HUES6 (cell line): ENCODE data around the gene NOL6.
"Not testable (repeated sequence)": the region's sequence is repeated elsewhere in the genome, so short reads cannot be mapped to it uniquely, and the experiment has no call there.

Experiments
- H3K27ac ChIP-seq: 2 replicates; pipeline ENCODE4 v1.7.0; 2013; ENCODE audit warnings: low read depth, mild to moderate bottlenecking, low read length, inconsistent platforms
- H3K27me3 ChIP-seq: 2 replicates; pipeline ENCODE4 v1.6.1; 2013; ENCODE audit warnings: low read length; ENCODE audit not compliant: control insufficient read depth, insufficient read depth
- H3K36me3 ChIP-seq: 2 replicates; pipeline ENCODE4 v1.6.1; 2013; ENCODE audit warnings: low read length; ENCODE audit not compliant: control insufficient read depth, insufficient read depth
- H3K4me1 ChIP-seq: 2 replicates; pipeline ENCODE4 v1.6.1; 2013; ENCODE audit warnings: low read length; ENCODE audit not compliant: control insufficient read depth, insufficient read depth
- H3K4me3 ChIP-seq: 2 replicates; pipeline ENCODE4 v1.5.1; 2013; ENCODE audit warnings: low read depth, low read length
- H3K9ac ChIP-seq: one replicate; pipeline ENCODE4 v1.6.1; 2013; ENCODE audit warnings: mild to moderate bottlenecking, low read length
- H3K9me3 ChIP-seq: 2 replicates; pipeline ENCODE4 v1.6.1; 2013; ENCODE audit warnings: low read depth, low read length; ENCODE audit not compliant: control insufficient read depth, insufficient read depth

The NOL6 gene

DNA sequence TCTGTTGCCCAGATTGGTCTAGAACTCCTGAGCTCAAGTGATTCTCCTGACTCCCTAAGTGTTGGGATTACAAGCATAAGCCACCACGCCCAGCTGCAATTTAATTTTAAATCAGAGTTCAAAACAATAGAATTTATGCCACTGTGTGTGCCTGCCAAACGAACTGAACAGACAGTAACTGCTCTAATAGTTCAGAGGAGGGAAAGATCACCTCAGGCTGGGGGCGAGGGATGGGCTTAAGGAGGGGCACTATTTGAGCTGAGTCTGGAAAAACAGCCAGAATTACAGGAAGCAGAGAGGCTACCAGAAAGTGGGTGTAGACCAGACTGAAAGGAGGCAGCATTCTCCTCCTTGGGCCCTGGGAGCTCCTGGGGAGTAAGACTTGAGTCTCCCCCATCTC, 12.2 kb downstream of the NOL6 start:
- no peak overlapping the region for H3K4me3 ChIP-seq

DNA sequence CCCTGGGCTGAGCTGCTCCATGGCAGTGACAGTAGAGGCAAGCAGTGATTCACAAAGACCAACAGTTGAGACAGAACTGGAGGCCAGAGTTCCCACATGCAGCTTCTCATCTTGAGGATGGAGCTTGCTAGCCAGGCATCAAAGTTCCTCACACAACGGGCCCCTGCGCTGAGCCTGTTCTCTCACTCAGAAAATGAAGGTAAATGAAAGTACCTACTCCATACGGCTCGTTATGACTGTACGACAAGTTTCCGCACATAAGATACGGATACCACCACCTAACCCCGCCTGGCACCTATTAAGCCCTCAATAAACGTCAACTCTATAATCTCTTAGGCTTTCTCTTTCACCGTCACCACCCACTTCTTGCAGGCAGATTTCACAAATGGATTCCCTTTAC, 12.9 kb downstream of the NOL6 start:
- no peak overlapping the region for H3K27ac ChIP-seq
- no peaks in the 10 kb centered on the region for H3K4me1 ChIP-seq
- H3K9me3 ChIP-seq = no peaks in the 10 kb centered on the region
- H3K36me3 ChIP-seq = peaks cover 55% of the 10 kb centered on the region
- no peak overlapping the region for H3K9ac ChIP-seq
- H3K4me3 ChIP-seq = no peak overlapping the region
- no peaks in the 10 kb centered on the region for H3K27me3 ChIP-seq

More for the DNA sequence above, 12.2 kb downstream of the NOL6 start:
- H3K9me3 ChIP-seq = no peaks in the 10 kb centered on the region
- no peak overlapping the region for H3K9ac ChIP-seq
- H3K4me1 ChIP-seq = no peaks in the 10 kb centered on the region
- H3K27ac ChIP-seq = no peak overlapping the region
- H3K27me3 ChIP-seq = no peaks in the 10 kb centered on the region
- peaks cover 61% of the 10 kb centered on the region for H3K36me3 ChIP-seq

DNA sequence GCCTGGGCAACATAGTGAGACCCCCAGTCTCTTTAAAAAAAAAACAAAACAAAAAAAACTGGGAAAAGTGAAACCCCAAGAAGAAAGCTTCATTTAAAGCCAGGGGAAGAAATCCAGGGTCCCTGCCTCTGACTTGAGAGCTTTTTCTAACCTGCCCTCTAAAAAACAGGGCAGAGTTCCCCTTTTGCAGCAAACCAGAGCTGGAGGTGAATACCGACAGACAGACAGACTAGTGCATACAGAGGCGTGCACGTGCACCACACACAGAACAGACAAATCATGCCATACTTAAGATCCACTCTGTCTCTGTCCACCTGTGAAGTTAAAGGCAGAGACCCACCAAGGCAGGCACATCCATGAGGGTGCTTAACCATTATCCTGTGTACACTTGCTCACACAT, 14.6 kb downstream of the NOL6 start:
- Histone ChIP-seq H3K36me3 (peaks cover 38% of the 10 kb centered on the region), H3K27ac (no peak overlapping the region), H3K4me1 (no peaks in the 10 kb centered on the region), H3K9ac (no peak overlapping the region), H3K9me3 (no peaks in the 10 kb centered on the region), H3K27me3 (no peaks in the 10 kb centered on the region), H3K4me3 (no peak overlapping the region)

DNA sequence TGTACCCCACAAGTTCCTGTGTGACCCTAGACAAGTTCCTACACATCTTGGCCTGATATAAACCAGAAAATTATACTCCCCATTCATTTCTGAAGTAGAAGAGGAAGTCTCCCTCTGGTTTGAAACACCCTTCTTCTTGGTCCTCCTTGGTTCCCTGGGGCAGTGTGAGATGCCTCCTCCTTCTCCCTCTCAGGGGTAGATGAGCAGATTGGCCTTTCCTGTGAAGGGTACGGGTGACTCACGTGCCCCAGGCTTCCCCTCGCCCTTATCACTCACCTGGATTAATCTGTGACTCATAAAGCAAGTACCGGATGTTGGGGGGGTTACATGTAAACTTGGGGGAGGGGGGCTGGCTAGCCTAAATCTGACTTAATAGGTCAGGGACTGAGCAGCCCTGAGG, 15.3 kb downstream of the NOL6 start:
- H3K36me3 ChIP-seq = peaks cover 31% of the 10 kb centered on the region
- peaks cover 1% of the 10 kb centered on the region; the same call in 1 of the 2 replicates for H3K4me1 ChIP-seq
- H3K27ac ChIP-seq = no peak overlapping the region
- H3K4me3 ChIP-seq = no peak overlapping the region
- H3K27me3 ChIP-seq = no peaks in the 10 kb centered on the region
- no peak overlapping the region for H3K9ac ChIP-seq
- no peaks in the 10 kb centered on the region for H3K9me3 ChIP-seq

DNA sequence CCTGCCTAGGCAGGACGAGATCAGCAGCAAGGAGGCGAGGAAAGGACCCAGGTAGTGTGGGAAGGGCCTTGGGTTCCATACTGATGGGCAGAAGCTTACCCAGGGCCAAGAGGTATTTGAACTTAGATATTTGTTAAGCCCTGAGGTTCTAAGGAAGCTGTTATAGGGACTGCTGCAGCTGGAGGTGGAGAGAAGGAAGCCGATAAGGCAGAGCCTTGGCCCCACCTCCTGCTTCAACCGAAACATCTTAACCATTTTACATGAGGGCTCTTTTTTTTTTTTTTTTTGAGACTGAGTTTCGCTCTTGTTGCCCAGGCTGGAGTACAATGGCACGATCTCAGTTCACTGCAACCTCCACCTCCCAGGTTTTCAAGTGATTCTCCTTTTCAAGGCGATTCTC, 17.8 kb downstream of the NOL6 start:
- H3K9me3 ChIP-seq = no peaks in the 10 kb centered on the region
- H3K9ac ChIP-seq = no peak overlapping the region
- H3K27ac ChIP-seq = no peak overlapping the region
- no peaks in the 10 kb centered on the region for H3K27me3 ChIP-seq
- H3K36me3 ChIP-seq = peaks cover 6% of the 10 kb centered on the region
- peaks cover 11% of the 10 kb centered on the region for H3K4me1 ChIP-seq
- no peak overlapping the region for H3K4me3 ChIP-seq

DNA sequence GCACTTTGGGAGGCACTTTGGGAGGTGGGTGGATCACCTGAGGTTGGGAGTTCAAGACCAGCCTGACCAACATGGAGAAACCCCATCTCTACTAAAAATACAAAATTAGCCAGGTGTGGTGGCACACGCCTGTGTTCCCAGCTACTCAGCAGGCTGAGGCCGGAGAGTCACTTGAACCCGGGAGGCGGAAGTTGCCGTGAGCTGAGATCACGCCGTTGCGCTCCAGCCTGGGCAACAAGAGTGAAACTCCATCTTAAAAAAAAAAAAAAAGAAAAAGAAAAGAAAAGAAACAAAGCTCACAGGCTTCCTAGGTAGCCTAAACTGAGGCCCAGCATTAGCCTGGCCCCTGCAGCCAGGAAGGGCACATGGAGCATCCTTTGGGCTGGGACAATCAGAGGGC, 18.3 kb downstream of the NOL6 start:
- H3K27me3 ChIP-seq, H3K27ac ChIP-seq, H3K9ac ChIP-seq, H3K9me3 ChIP-seq, H3K36me3 ChIP-seq, H3K4me3 ChIP-seq: not testable (repeated sequence)
- H3K4me1 ChIP-seq = peaks cover 11% of the 10 kb centered on the region

DNA sequence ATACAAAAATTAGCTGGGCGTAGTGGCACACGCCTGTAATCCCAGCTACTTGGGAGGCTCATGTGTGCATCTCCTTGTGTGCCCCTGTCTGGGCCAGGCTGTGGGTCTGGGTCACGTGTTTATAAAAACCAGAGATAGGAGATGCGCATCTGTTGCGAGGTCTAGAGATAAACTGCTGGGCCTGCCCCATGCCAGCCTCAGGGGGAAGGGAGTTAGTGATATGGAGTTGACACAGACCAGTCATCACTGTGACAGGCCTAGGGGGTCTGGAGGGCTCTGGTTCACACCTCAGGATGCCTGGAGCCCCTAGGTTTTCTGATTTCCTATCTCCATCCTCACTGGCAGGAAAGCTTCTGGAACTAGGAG, 19.1 kb downstream of the NOL6 start:
- not testable (repeated sequence) for H3K9ac ChIP-seq, H3K27ac ChIP-seq, H3K27me3 ChIP-seq, H3K36me3 ChIP-seq, H3K4me3 ChIP-seq, H3K9me3 ChIP-seq
- H3K4me1 ChIP-seq = peaks cover 11% of the 10 kb centered on the region

DNA sequence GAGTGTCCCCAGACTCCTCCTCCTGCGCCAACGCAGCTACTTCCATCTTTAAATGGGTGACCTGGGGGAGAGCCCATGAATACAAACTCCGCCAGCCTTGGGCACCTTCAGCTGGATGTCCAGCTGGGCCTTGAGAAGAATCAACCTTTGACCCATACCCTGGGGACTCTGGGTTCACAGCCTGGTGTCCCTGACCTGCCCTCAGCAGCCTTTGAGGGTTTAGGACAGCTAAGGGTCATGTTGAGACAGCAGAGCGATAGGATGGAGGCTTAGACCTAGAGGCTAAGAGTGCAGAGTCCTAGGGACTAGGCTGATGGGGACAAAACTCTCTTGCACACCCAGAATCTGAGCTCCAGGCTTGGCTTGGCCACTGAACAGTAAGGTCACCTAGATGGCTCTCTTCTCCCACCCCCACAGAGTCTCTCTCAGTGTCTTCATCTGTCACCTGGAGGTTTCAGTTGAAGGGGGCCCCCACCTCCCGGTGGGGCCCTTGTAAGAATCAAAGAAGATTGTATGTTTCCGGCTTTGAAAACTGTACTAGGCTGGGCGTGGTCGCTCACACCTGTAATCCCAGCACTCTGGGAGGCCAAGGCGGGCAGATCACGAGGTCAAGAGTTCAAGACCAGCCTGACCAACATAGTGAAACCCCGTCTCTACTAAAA, 19.6 kb downstream of the NOL6 start:
- no peak overlapping the region for H3K9ac ChIP-seq
- no peaks in the 10 kb centered on the region for H3K27me3 ChIP-seq
- H3K4me1 ChIP-seq = peaks cover 11% of the 10 kb centered on the region
- no peak overlapping the region for H3K27ac ChIP-seq
- H3K36me3 ChIP-seq = no peaks in the 10 kb centered on the region
- H3K9me3 ChIP-seq = no peaks in the 10 kb centered on the region
- H3K4me3 ChIP-seq = no peak overlapping the region

DNA sequence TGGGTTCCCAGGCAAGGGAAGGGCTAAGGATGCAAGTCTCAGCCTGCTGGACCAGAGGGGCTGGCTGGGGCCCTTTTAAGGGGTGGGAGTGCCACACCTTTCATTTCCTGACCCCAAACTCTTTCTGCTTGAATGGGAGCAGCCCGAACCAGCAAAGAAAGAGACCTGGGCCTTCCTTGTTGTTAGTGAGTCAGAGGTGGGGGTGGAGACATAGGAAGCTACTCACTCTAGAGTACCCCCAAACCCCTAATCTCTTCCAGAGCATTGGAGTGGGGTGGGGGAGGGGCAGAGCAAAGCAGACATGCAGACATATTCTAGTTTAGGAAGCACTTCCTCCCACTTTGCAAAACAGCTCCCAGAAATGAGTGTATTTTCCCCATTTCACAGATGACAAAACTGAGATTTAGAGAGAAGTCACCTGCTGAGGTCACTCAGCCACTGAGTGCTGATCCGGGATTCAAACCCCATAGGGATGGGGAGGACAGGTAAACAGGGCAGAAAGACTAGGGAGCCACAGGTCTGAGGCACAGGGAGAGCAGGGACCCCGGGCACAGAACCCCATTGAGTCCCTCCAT, 20.4 kb downstream of the NOL6 start:
- H3K4me3 ChIP-seq = no peak overlapping the region
- H3K4me1 ChIP-seq = peaks cover 11% of the 10 kb centered on the region
- H3K27ac ChIP-seq = no peak overlapping the region
- peaks cover 7% of the 10 kb centered on the region; the same call in 1 of the 2 replicates for H3K27me3 ChIP-seq
- no peak overlapping the region for H3K9ac ChIP-seq
- H3K9me3 ChIP-seq = no peaks in the 10 kb centered on the region
- no peaks in the 10 kb centered on the region for H3K36me3 ChIP-seq

DNA sequence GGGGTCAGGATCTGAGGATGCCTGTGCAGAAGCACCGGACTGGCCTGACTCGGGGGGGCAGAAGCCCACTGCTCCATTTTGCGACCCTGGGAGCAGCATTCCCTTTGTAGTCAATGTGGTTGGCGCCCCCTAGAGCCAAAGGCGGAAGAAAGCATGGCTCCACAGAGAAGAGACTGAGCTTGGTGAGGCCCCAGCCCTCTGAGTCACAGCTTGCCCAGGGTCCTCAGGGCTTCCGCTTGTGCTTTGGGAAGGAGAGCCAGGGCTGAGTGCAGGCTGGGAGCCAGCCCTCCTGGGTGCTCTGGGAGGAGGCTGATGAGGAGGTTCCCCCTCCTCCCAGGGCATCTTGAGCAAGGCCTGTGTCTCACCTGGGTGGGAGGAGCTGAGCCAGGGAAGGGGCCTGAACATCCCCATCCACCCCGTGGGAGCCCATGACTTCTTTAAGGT, 20.9 kb downstream of the NOL6 start:
- Histone ChIP-seq H3K4me1 (peaks cover 15% of the 10 kb centered on the region), H3K4me3 (no peak overlapping the region), H3K9me3 (no peaks in the 10 kb centered on the region), H3K9ac (no peak overlapping the region), H3K36me3 (no peaks in the 10 kb centered on the region), H3K27ac (no peak overlapping the region), H3K27me3 (peaks cover 13% of the 10 kb centered on the region)

DNA sequence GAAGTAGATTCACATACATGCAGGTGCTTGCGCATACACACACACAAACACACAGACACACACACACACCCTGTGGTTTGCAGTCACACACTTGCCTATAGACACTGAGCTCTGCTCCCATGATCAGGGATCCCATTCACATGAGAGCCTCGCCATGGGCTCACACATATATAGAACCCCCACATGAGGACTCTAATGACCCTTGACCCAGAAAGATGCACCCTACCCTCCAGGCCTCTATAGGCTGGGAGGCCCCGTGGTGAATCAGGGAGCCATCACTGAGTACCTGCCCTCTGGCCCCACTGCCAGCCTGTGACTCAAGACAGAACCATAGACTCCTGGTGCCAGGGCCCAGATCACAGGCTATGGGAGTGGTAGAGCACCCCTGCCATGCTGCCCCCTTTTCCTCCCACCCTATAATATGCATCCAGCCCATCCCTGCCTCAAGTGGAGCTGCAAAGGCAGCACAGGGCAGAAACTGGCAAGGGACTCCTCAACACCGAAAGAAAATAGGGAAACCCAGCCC, 23.0 kb downstream of the NOL6 start:
- H3K9me3 ChIP-seq = no peaks in the 10 kb centered on the region
- H3K36me3 ChIP-seq = no peaks in the 10 kb centered on the region
- no peak overlapping the region for H3K4me3 ChIP-seq
- no peak overlapping the region for H3K27ac ChIP-seq
- peaks cover 32% of the 10 kb centered on the region for H3K4me1 ChIP-seq
- peaks cover 26% of the 10 kb centered on the region for H3K27me3 ChIP-seq
- no peak overlapping the region for H3K9ac ChIP-seq
